ENCODE data around the gene CRYGN.

GRCh38 chr7:151456782-151457181, 16.8 kb upstream of the CRYGN start:
- TF ChIP-seq SUZ12 (IDR thresholded peaks at IDR 0.05) (no peak), ELF4 (IDR thresholded peaks at IDR 0.05) (no peak), NFRKB (IDR thresholded peaks at IDR 0.05) (no peak), SP1 (IDR thresholded peaks at IDR 0.05) (no peak), TARDBP (IDR thresholded peaks at IDR 0.05) (no peak), HDGF (IDR thresholded peaks at IDR 0.05; ENCODE audit: borderline replicate concordance) (no peak), FOXA1 (IDR thresholded peaks at IDR 0.05) (no peak), PKNOX1 (IDR thresholded peaks at IDR 0.05) (no peak)

Measured in HEK293T (cell line).